HS-5 (cell line): ENCODE measurements around the gene CKAP2L.

Source experiments
- DNase-seq: peaks from one replicate; pipeline ENCODE4 v3.0.0-alpha.2; 2012; ENCODE audit warnings: low read depth

The CKAP2L gene, protein sequence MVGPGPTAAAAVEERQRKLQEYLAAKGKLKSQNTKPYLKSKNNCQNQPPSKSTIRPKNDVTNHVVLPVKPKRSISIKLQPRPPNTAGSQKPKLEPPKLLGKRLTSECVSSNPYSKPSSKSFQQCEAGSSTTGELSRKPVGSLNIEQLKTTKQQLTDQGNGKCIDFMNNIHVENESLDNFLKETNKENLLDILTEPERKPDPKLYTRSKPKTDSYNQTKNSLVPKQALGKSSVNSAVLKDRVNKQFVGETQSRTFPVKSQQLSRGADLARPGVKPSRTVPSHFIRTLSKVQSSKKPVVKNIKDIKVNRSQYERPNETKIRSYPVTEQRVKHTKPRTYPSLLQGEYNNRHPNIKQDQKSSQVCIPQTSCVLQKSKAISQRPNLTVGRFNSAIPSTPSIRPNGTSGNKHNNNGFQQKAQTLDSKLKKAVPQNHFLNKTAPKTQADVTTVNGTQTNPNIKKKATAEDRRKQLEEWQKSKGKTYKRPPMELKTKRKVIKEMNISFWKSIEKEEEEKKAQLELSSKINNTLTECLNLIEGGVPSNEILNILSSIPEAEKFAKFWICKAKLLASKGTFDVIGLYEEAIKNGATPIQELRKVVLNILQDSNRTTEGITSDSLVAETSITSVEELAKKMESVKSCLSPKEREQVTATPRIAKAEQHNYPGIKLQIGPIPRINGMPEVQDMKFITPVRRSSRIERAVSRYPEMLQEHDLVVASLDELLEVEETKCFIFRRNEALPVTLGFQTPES

DNA sequence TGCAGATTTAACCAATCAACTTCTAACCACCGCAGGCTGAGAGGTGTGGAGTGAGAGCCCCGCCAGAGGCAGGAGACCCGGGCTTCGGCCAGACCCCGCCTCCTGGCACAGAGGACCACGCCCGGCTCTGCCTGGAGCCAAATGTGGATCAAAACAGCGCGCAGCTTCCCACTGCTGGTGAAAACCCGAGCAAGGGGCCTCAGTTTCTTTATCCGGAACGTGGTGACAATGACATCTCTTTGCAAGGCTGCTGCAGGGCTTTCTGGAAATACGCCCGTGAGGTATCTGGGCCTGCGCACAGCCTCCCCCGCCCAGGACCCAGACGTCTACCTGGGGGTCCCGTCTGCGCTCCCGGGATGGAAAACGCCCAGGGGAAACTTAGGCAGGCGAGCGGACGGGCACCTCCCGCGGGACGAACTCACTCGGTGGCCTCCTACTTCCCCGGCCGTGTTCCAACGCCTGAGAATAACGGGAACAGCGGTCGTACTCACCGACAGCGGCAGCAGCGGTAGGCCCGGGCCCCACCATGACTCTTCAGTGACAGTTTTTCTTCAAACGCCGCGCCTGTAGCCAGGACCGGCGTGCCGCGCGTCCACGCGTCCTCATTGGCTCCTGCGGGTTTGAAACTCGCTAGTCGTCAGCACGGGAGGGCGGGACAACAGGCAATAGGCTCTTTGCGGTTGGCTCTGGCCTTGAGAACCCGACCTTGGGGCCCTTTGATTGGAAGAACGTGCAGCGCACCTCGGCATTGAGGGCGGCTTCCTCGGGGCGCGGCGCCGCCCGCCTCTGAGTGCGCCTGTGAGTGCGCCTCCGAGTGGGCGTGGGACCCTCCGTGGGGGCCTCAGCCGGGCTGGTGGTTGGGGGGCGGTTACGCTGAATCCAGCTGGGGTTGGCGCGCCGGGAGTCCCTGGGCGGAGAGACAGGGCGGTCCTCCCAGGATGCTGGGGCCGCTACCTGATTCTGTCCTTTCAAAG lies at the start of gene CKAP2L:
Gene CKAP2L, minus strand, starts transcription at position 539 of the 974 bp plus-strand sequence. Its CDS starts 11 bp downstream, at position 528.
- DNase-seq = peak; percentile 99

DNA sequence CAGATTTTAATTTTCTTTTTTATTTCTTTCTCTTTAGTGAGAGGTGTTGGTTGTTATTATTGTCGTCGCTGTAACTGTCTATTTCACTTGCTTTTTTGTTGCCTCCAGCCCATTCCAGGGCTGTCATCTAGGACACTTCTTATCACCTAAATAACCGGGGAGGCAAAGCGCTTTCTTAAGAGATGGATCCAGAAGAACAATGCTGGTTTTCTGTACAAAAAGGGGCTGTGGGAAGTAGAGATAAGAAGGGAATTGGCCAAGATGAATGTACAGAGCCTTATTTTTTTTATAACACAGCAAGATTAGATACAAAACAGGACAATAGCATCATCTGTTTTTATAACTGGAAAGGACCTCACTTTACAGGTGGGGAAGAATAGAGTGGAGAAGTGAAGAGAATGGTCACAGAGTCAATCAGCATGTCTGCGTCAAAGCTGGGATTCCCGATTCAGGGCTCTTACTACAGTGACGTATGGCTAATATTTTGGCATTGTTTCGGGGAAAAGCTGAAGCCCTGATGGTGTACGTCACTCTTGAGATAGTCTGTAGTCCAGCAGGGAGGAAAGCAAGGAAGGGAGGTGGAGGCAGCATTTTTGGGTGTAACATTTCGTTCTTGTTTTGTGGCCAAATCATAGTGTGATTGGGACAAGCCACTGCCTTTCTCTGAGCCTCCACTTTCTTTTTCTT lies 49.0 kb upstream of the CKAP2L start:
- DNase-seq = no peak

DNA sequence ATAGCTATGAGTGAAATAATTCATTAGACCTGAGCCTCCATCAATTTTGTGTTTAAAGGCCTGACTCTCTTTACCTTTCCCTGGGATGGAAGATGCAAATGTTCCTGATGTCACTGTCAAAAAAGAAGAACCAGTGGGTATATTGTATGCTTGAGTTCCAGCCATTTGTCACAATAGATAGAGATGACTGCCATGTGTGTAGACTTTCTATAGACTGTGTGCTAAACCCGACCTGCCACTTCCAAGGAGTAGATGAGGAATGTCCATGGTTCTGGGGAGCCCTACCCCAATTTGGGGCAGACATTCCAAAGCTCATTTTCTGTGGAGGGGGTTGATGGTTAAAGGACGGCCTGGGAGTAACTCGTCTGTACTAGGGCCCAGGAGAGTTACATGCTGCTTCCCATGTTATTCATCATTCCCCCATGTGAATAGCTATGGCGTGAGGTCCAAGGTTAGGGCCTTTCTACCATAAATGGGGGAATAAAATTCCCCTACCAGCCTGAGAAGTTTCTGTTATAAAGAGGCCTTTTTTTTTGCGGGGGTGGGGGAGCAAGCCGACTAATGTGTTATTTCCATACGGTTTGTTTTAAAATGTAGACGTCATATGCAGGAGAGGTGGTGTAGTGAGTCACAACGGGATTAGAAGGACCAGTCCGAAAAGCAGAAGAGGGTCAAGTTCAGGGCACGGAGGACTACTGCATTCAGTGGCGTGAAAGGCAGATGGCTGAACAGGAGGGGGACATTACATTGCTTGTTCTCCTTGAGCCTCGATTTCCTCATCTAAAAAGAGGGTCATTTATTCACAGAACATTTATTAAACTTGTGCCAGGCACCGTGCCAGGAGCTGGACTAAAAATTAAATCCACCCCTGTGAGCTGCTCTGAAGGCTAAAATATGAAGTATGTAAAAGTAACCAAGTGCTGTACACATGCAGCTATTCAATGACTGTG lies 48.2 kb upstream of the CKAP2L start:
- DNase-seq = peak; percentile 70

DNA sequence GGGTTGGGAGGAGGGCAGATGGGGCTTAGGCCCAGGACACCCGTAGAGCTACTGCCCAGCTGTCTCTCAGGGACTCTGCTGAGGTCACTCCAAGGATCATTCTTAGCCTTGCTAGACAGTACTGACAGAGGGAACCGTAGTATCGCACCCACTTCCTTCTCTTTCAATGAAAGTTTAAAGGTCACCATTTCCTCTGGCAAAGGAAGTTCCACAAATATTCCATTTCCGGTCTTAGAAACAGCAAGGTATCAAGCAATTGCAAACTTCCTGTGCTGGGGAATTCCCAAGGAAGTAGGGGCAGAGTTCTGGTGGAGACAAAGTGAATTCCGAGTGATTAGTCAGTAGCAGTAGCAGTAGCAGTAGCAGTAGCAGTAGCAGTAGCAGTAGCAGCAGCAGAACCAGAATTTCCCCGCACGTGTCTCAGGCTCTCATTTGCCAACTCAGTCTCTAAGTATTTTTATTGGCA lies 47.5 kb upstream of the CKAP2L start:
- peak; percentile 96 for DNase-seq

DNA sequence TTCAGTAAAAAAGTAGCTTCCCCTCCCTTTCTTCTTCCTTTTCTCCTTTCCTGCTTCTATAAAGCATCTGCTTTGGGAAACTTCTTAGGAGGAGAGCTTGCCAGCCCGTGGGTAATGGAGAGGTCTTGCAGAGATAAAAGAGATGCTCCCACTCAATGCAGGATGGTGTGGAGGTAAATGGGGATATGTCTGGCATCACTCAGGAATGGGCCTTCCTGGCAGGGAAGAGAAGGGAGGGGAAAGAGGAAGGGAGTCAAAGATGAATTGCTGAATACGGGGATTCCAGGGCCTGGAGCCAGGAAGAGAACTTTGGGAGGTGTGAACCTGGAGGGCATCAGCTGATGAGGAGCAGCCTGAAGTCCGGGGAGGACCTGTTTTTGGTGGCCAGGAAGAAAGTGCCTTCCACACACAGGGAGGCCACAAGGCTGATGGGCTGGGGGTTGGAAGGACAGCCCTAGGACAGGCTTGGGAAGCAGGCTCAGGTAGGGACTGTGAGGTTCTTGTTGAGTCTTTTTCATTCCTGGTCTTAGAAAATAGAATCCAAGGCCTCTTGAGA lies 46.9 kb upstream of the CKAP2L start:
- no peak for DNase-seq

DNA sequence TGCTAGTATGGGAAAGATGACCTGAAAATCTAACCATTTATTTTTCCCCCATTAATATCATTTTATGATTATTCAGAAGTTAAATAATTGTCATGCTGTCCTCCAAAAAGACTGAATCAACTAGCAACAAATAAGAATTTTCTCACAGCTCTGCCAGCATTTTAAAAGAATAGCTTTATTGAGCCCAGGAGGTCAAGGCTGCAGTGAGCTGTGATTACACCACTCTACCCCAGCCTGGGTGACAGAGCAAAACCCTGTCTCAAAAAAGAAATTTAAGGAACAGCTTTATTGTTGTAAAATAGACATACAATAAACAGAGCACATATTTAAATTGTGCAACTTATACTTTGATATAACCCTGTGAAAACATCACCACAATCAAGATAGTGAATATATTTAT lies 44.7 kb upstream of the CKAP2L start:
- no peak for DNase-seq

DNA sequence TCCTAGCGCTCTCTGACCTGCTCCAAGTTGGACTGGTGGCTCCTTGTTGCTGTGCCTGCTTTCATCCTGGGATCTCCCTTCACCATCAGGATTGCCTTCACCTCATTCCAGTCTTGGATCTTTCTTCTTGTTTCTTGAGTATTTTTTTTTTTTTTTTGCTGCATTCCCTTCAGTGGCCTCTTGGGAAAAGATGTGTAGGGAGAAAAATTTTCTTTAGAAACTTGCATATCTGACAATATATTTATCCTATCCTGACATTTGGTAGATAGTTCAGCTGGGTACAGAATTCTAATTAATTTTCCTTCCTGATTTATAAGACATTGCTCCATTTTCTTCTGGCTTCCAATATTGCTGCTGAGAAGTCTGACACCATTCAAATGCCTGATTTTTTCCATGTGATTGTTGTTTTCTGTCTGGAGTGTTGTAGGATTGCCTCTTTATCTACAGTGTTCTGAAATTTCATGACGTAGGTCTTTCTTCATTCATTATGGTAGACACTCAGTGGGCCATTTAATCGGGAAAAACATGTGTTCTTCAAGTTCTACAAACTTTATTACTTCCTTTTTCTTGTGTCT lies 42.9 kb upstream of the CKAP2L start:
- DNase-seq = no peak

DNA sequence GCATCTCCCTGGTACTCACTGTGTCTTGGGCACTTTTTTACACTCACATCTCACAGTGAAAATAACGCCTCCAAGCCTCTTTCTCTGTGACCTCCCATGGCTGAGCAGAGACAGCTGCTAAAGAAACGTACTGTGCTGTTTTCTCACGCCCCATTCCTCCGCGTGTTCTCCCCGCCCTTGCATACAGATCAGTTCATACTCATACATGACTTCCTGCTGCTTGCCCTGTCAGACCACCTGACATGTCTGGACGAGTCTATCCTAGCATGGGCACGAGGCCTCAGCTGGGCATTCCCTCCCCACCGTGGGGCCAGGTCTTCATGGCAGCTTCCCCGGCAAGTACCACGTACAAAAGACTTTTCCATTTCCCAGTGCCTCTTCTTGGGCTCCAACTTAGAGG lies 41.1 kb upstream of the CKAP2L start:
- DNase-seq = no peak

DNA sequence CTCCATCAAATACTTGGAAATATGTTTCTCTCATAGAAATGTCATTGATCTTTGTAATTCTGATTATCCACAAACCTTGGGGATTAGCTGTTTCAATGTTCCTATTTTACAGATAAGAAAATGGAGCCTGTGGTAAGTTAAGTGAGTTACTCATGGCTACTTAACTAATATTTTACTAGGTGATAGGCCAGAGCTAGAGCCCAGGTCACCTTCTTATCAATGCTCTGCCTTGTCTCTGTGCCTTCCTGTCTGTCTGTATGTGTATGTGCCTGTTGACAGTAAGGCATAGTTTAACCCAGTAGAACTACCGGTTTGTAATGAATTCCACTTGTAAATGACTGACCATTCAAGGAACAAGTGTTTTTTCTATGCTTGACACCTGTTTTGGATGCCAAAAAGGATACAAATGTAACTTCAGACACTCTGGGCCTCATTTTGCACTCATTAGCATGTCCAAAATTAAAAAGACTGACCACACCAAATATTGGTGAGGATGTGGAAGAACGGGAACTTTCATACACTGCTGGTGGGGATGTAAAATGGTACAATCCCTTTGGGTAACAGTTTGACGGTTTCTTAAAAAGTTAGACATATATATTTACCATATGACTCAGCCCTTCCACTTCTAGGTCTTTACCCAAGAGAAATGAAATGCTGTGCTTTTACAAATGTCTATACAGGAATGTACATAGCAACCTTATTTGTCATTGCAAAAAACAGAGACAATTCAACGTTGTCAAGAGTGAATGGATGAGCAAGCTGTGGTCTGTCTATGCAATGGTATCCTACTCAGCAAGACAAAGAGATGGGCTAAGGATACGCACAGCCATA lies 39.5 kb upstream of the CKAP2L start:
- peak; percentile 95 for DNase-seq

DNA sequence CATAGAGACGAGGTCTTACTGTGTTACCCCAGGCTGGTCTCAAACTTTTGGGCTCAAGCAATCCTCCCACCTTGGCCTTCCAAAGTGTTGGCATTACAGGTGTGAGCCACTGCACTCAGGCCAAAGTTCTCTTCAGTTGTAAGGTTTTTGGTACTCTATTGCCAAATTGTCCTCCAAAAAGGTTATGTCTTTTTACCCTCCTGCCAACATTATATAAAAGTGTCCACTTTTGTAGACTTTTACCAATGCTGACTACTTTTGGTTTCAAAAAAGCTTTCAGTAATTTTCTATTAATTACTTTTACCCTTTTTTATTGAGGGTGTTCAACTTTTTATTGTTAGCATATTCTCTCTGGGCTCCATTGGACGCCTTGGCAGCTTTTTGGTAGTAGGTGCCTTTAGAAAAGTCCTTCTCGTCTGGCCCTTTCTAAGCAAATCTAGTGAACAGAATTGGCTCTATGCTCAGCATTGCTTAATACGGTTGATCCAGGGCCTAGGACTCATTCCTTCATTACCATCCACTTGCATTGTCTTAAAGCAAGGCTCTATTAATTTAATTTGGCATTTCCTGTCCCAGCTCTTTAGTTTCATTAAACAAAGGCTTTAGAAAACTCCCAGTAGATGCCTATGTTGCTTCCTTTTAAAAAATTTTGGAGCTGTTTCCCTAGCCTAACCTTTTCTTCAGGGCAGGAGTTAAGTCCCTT lies 36.6 kb upstream of the CKAP2L start:
- DNase-seq = no peak

DNA sequence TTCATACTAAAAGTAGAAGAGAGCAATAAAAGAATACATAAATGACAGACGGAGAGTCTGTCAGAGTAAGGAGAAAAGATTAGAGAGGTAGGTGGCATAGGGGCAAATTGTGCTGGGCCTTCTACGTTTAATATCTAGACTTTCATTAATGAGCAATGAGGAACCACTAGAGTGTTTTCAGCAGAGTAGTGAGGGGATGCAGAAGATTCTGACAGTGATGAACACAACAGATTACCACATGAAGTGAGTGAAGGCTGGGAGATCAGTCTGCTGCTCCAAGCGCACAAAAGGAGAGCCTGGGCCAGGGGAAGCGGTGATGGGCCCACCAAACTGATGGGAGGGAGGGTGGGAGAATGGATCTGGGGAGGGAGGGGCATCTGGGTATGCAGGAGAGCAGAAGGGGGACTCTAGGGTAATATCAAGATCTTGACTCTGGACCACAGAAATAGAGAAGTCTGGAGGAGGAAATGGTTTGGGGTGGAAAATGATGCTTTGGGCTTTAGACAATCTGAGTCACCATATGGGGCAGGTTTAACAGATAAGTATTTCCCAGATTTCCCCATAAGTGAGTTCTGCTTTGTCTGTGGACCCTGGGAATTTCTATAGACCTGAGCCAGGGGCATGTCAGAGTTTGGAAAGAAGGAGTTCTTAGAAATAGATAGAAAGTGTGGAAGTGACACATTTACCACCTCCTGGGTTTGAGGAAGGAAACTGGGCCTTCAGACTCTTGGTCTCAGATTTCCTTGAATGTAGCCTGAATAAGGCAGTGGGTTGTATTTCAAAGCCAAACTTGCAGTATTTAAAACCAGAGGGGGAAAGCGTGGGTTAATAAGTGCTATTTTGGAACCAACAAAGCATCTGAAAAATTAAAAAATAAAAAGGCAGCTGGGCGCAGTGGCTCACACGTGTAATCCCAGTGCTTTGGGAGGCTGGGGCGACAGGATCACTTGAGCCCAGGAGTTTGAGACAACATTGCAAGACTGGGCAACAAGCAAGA lies 34.9 kb upstream of the CKAP2L start:
- DNase-seq = no peak

DNA sequence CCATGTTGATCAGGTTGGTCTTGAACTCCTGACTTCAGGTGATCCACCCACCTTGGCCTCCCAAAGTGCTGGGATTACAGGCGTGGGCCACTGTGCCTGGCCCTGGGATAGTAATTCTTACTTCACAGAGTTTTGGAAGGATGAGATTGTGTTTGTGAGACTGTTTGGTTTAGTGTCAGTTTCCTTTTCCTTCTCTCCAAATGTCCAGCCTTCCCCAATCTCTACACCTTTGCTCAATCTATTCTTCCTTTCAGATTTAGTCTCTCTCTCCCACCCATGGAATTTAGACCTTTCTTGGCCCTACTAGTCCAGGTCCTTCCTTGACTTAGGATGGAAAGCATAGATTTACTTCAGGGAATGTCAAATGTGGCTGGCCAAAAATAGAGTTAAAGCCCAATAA lies 32.1 kb upstream of the CKAP2L start:
- no peak for DNase-seq

DNA sequence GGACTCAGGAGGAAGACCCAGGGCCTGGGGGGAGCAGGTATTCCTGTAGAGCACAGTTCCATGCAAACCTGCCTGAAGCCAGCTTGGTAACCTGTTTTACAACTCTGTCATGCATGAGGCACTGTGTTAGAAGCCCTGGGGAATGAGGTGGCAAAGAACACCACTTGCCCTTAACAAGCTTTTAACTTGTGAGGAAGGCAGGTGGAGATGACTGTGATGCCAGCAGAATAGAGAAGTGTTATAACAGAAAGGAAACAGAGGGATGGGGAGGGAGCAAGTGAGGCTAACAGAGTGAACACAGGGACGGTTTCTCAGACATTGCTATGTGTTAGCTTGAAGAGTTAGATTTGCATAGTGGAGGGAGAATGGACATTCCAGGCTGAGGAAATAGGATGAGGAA lies 31.4 kb upstream of the CKAP2L start:
- DNase-seq = no peak

DNA sequence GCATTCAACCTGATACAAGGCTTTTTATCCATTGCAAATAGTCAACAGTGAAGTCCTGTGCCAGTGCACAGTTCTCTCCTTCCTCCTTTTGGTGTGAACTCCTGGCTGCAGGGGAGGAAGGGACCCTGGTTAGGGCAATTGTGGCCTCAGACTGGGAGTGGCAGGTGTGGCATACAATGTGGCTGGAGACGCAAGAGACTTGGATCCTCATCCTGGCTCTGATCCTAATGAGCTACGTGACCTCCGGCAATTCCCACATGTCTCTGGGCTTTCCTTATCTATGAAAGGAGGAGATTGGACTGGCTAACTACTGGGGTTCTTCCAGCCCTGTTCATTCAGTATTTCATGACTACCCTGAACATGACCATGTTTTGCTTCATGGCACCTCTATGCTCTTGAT lies 30.4 kb upstream of the CKAP2L start:
- DNase-seq = no peak

DNA sequence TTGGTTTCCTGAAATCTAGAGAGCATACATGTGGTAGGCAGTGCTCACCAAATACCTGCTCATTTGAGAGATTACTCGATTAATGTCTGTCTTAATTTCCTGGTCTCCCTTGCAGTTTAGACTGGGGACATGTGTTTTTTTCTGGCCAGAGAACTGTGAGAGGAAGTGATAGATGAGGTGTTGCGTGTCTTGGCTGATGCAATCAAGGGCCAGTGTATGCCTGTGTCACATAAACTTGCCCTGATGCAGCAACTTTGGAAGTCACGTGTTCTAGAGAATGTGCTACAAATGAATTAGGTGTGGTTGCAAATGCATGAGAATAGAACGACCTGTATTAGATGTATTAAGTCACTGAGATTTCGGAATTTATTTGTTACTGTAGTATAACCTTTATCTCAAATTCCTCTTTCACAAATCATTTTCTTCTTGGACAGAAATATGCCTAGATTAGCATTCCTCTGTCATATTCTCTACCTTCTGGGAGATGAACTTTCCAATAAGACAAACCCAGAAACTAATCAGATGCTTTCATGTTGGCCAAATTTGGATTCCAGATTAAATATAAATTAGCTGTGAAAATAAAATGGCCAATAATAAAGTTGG lies 29.8 kb upstream of the CKAP2L start:
- peak; percentile 86 for DNase-seq

DNA sequence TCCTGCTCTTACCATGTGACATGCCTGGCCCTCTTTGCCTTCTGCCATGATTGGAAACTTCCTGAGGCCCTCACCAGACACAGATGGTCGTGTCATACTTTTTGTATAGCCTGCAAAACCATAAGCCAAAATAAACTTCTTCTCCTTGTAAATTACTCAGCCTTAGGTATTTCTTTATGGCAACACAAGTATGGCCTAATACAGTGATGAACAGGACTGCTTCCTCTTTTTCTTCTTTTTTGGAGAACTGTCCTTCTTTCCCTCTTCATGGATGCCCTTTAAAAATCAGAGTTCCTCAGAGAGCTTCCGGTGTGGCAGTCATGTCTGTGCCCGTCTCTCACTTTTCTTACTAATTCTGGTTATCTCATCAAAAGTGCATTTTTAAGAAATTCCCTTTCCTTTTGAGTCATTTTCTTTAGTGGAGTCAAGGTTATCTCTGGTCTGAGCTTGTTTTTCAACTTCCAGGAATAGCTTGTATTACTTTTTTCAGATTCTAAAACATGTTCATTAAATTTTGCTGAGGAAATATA lies 29.1 kb upstream of the CKAP2L start:
- no peak for DNase-seq
